ENCODE results near the gene DDB1.

DDB1 gene

GRCh38 chr11:61280883-61281580, 51.9 kb downstream of the DDB1 start:
- DNase-seq (ENCODE audit: low spot score), result no peak
- in situ Hi-C loops (cut with MboI; ENCODE audit: low pct_unique_long_range_greater_than_20kb, low sequenced_read_pairs, unreplicated experiment), result no loop called here
- no peak for TF ChIP-seq CTCF (IDR thresholded peaks at IDR 0.05; ENCODE audit: extremely low read depth, insufficient read depth, missing control alignments)

GRCh38 chr11:61279934-61280659, 52.8 kb downstream of the DDB1 start:
- no peak for TF ChIP-seq CTCF (IDR thresholded peaks at IDR 0.05; ENCODE audit: extremely low read depth, insufficient read depth, missing control alignments)
- in situ Hi-C loops (cut with MboI; ENCODE audit: low pct_unique_long_range_greater_than_20kb, low sequenced_read_pairs, unreplicated experiment), result no loop called here
- no peak for DNase-seq (ENCODE audit: low spot score)

- no peak for DNase-seq (ENCODE audit: low spot score)
- no peak for TF ChIP-seq CTCF (IDR thresholded peaks at IDR 0.05; ENCODE audit: extremely low read depth, insufficient read depth, missing control alignments)
- in situ Hi-C loops (cut with MboI; ENCODE audit: low pct_unique_long_range_greater_than_20kb, low sequenced_read_pairs, unreplicated experiment), result no loop called here
Measured at GRCh38 chr11:61278001-61278470, 54.9 kb downstream of the DDB1 start.

GRCh38 chr11:61277186-61278000, 55.5 kb downstream of the DDB1 start:
- in situ Hi-C loops (cut with MboI; ENCODE audit: low pct_unique_long_range_greater_than_20kb, low sequenced_read_pairs, unreplicated experiment), result no loop called here
- DNase-seq (ENCODE audit: low spot score), result no peak
- no peak for TF ChIP-seq CTCF (IDR thresholded peaks at IDR 0.05; ENCODE audit: extremely low read depth, insufficient read depth, missing control alignments)

GRCh38 chr11:61275191-61275590, 57.7 kb downstream of the DDB1 start:
- in situ Hi-C loops (cut with MboI; ENCODE audit: low pct_unique_long_range_greater_than_20kb, low sequenced_read_pairs, unreplicated experiment), result no loop called here
- TF ChIP-seq CTCF (IDR thresholded peaks at IDR 0.05; ENCODE audit: extremely low read depth, insufficient read depth, missing control alignments), result no peak
- no peak for DNase-seq (ENCODE audit: low spot score)

- DNase-seq (ENCODE audit: low spot score), result no peak
- no peak for TF ChIP-seq CTCF (IDR thresholded peaks at IDR 0.05; ENCODE audit: extremely low read depth, insufficient read depth, missing control alignments)
- in situ Hi-C loops (cut with MboI; ENCODE audit: low pct_unique_long_range_greater_than_20kb, low sequenced_read_pairs, unreplicated experiment), result no loop called here
Measured at GRCh38 chr11:61274084-61274483, 58.8 kb downstream of the DDB1 start.

Measured in GM13977 (cell line).